Measurements from ENCODE around the gene CREB3L1.

GRCh38 chr11:46370253-46370652, 92.8 kb downstream of the CREB3L1 start:
- no peak for TF ChIP-seq CBX5 (CRISPR knock-in tag; IDR thresholded peaks at IDR 0.05; ENCODE audit: borderline replicate concordance)
- TF ChIP-seq ZC3H4 (CRISPR knock-in tag; IDR thresholded peaks at IDR 0.05; ENCODE audit: borderline replicate concordance) = no peak
- TF ChIP-seq ZNF20 (CRISPR knock-in tag; IDR thresholded peaks at IDR 0.05) = no peak
- no peak for TF ChIP-seq ARHGAP35 (CRISPR knock-in tag; IDR thresholded peaks at IDR 0.05; ENCODE audit: borderline replicate concordance)
- no peak for TF ChIP-seq RAD21 (CRISPR knock-in tag; IDR thresholded peaks at IDR 0.05)
- no peak for TF ChIP-seq ZNF350 (CRISPR knock-in tag; IDR thresholded peaks at IDR 0.05; ENCODE audit: borderline replicate concordance, low read depth)
- TF ChIP-seq CENPT (CRISPR knock-in tag; IDR thresholded peaks at IDR 0.05; ENCODE audit: low read depth) = no peak
- TF ChIP-seq ZNF776 (CRISPR knock-in tag; IDR thresholded peaks at IDR 0.05) = no peak
- no peak for TF ChIP-seq POLR2A (IDR thresholded peaks at IDR 0.05; ENCODE audit: insufficient read depth in 1 of 2, low read depth in 2 of 2, low read length in 2 of 2)
